Prostate gland (tissue), 2 donors: ENCODE measurements around the gene B3GALT4. TPM values are rescaled to one million over a fixed set of nuclear protein-coding genes. Genes with fewer than 3 reads are reported as not detected.
A peak's percentile ranks its signal among the peaks of the same experiment; 100 is the strongest.

Source experiments
- DNase-seq: peaks from one replicate; pipeline ENCODE4 v3.0.0-alpha.2; 2019; ENCODE audit warnings: low spot score
- H3K27ac ChIP-seq, 2 donors: fragments of 200-600 bp; sonication (generic); 2 replicates each; pipeline ENCODE4 v1.5.1; 2017 to 2019
- H3K27me3 ChIP-seq: fragments of 200-600 bp; sonication (generic); replicated peaks from 2 replicates; pipeline ENCODE4 v1.5.1; 2019; ENCODE audit not compliant: insufficient read depth
- H3K36me3 ChIP-seq, 2 donors: fragments of 200-600 bp; sonication (generic); 1 replicate in 1 of 2; 2 replicates in 1 of 2; pipeline versions ENCODE4 v1.5.1 to v1.8.1; 2017 to 2019
- H3K4me1 ChIP-seq: fragments of 200-600 bp; sonication (generic); replicated peaks from 2 replicates; pipeline ENCODE4 v1.5.1; 2019
- H3K4me3 ChIP-seq, 2 donors: fragments of 200-600 bp; sonication (generic); 2 replicates each; pipeline ENCODE4 v1.5.1; 2017 to 2019
- H3K9me3 ChIP-seq: fragments of 200-600 bp; sonication (generic); 2 replicates; pipeline ENCODE4 v1.5.1; 2017
- POLR2A ChIP-seq: fragments of 450-650 bp; IDR thresholded peaks from one replicate; pipeline ENCODE4 v1.6.1; 2016; ENCODE audit warnings: antibody characterized with exemption, mild to moderate bottlenecking
- POLR2AphosphoS5 ChIP-seq: sonication (generic); formaldehyde crosslinking; IDR thresholded peaks from one replicate; pipeline ENCODE4 v1.6.1; 2017; ENCODE audit warnings: antibody characterized with exemption
- WGBS: methylation state at CpG from one replicate; pipeline ENCODE4 v1.1.5; 2018; 5-methylcytosine and 5-hydroxymethylcytosine counted together
- intact Hi-C: fragments of 100-400 bp; cut with DNase I; formaldehyde crosslinking; loops from one replicate; pipeline ENCODE4 v1.14.2; 2022
- total RNA-seq, 2 donors: library from RNA; depleted of rRNA; stranded (reverse); fragments of >200 nt; gene quantifications; one replicate each; pipeline ENCODE4 v1.1.0, GENCODE V29; 2016
- TF ChIP-seq, protein P1 (sequence below), 4 experiments: fragments of 200-600 bp in 2 of 4; fragments of 450-650 bp in 2 of 4; sonication (generic) in 2 of 4; IDR thresholded peaks; 1 replicate in 3 of 4; 2 replicates in 1 of 4; pipeline ENCODE4 v1.5.1; 2016 to 2019; ENCODE audit warnings: antibody characterized with exemption in 4 of 4, mild to moderate bottlenecking in 2 of 4, moderate library complexity in 2 of 4

Gene B3GALT4
- total RNA-seq, 2 donors from 2014 or later = 15.8 to 21.4 TPM

- TF ChIP-seq, protein P1, sequence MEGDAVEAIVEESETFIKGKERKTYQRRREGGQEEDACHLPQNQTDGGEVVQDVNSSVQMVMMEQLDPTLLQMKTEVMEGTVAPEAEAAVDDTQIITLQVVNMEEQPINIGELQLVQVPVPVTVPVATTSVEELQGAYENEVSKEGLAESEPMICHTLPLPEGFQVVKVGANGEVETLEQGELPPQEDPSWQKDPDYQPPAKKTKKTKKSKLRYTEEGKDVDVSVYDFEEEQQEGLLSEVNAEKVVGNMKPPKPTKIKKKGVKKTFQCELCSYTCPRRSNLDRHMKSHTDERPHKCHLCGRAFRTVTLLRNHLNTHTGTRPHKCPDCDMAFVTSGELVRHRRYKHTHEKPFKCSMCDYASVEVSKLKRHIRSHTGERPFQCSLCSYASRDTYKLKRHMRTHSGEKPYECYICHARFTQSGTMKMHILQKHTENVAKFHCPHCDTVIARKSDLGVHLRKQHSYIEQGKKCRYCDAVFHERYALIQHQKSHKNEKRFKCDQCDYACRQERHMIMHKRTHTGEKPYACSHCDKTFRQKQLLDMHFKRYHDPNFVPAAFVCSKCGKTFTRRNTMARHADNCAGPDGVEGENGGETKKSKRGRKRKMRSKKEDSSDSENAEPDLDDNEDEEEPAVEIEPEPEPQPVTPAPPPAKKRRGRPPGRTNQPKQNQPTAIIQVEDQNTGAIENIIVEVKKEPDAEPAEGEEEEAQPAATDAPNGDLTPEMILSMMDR (IDR thresholded peaks at IDR 0.05) = no peak
- TF ChIP-seq POLR2AphosphoS5 (no peak), POLR2A (no peak)
- H3K27me3 ChIP-seq = no peaks in the 10 kb centered on the region
- H3K9me3 ChIP-seq = no peaks in the 10 kb centered on the region
- H3K27ac ChIP-seq = no peak overlapping the region
- 87% methylated on average over 22 of the region's 22 CpGs for WGBS
- DNase-seq = no peak
- peaks cover 11% of the 10 kb centered on the region for H3K4me1 ChIP-seq
- intact Hi-C loops = no loop called here
- no peaks in the 10 kb centered on the region for H3K36me3 ChIP-seq
- H3K4me3 ChIP-seq = no peak overlapping the region
Measured at GRCh38 chr6:33286946-33287914, 10.3 kb downstream of the B3GALT4 start.

- H3K27ac ChIP-seq = peak overlapping the region; percentile 83 to 88
- H3K27me3 ChIP-seq = no peaks in the 10 kb centered on the region
- no peaks in the 10 kb centered on the region for H3K36me3 ChIP-seq
- TF ChIP-seq, protein P1 (IDR thresholded peaks at IDR 0.05) = no peak
- no peak for TF ChIP-seq POLR2A
- TF ChIP-seq POLR2AphosphoS5 = no peak
- 12% methylated on average over 21 of the region's 21 CpGs for WGBS
- peak overlapping the region; percentile 66 for H3K4me3 ChIP-seq
- H3K4me1 ChIP-seq = peaks cover 11% of the 10 kb centered on the region
- intact Hi-C loops = no loop called here
- DNase-seq = no peak
- no peaks in the 10 kb centered on the region for H3K9me3 ChIP-seq
Measured at GRCh38 chr6:33288141-33288920, 11.4 kb downstream of the B3GALT4 start.

- H3K4me3 ChIP-seq = peak within 1 kb of the TSS; percentile 66
- TF ChIP-seq POLR2A (no peak), POLR2AphosphoS5 (peak; percentile 96)
- no peaks in the 10 kb centered on the region for H3K36me3 ChIP-seq
- no peaks in the 10 kb centered on the region for H3K27me3 ChIP-seq
- H3K27ac ChIP-seq = peak within 1 kb of the TSS; percentile 83 to 88
- WGBS = under 1% methylated on average over 43 of the region's 43 CpGs
- DNase-seq = peak; percentile 87
- intact Hi-C loops = no loop called here
- peaks cover 11% of the 10 kb centered on the region for H3K4me1 ChIP-seq
- H3K9me3 ChIP-seq = no peaks in the 10 kb centered on the region
Measured at GRCh38 chr6:33288921-33289783, 12.2 kb downstream of the B3GALT4 start, which contains the start of the genes PFDN6 and WDR46. TSS of gene PFDN6 (plus strand) at chr6:33289601. CDS start at chr6:33289857, 256 bp downstream. TSS of gene WDR46 (minus strand) at chr6:33289239. CDS start at chr6:33289170, 69 bp downstream.

GRCh38 chr6:33289784-33290315 is 12.9 kb downstream of the B3GALT4 start:
- Histone ChIP-seq H3K27ac (peak overlapping the region; percentile 83 to 88), H3K4me1 (peaks cover 15% of the 10 kb centered on the region), H3K9me3 (no peaks in the 10 kb centered on the region), H3K4me3 (peak overlapping the region; percentile 66), H3K36me3 (no peaks in the 10 kb centered on the region), H3K27me3 (no peaks in the 10 kb centered on the region)
- TF ChIP-seq, protein P1 (IDR thresholded peaks at IDR 0.05) = no peak
- TF ChIP-seq POLR2A = no peak
- TF ChIP-seq POLR2AphosphoS5 = no peak
- no peak for DNase-seq
- intact Hi-C loops = no loop called here
- 4% methylated on average over 14 of the region's 14 CpGs for WGBS
